Prostate gland (tissue), 2 donors: ENCODE data around the gene VPS13D.

Experiments used
- CTCF ChIP-seq, 4 experiments: fragments of 200-600 bp in 2 of 4; fragments of 450-650 bp in 2 of 4; sonication (generic) in 2 of 4; IDR thresholded peaks; 1 replicate in 3 of 4; 2 replicates in 1 of 4; pipeline ENCODE4 v1.5.1; 2016 to 2019; ENCODE audit warnings: antibody characterized with exemption in 4 of 4, mild to moderate bottlenecking in 2 of 4, moderate library complexity in 2 of 4
- POLR2A ChIP-seq: fragments of 450-650 bp; IDR thresholded peaks from one replicate; pipeline ENCODE4 v1.6.1; 2016; ENCODE audit warnings: antibody characterized with exemption, mild to moderate bottlenecking

- TF ChIP-seq CTCF (IDR thresholded peaks at IDR 0.05): no peak
- no peak for TF ChIP-seq POLR2A
Observed at GRCh38 chr1:12416744-12417143, 186.9 kb downstream of the VPS13D start.
